8988T (cell line): ENCODE measurements around the gene SEMA4D.
"Not testable (repeated sequence)": the region's sequence is repeated elsewhere in the genome, so short reads cannot be mapped to it uniquely, and the experiment has no call there.

Source experiments
- DNase-seq: peaks from one replicate; pipeline ENCODE4 v3.0.0; 2011

SEMA4D gene

DNA sequence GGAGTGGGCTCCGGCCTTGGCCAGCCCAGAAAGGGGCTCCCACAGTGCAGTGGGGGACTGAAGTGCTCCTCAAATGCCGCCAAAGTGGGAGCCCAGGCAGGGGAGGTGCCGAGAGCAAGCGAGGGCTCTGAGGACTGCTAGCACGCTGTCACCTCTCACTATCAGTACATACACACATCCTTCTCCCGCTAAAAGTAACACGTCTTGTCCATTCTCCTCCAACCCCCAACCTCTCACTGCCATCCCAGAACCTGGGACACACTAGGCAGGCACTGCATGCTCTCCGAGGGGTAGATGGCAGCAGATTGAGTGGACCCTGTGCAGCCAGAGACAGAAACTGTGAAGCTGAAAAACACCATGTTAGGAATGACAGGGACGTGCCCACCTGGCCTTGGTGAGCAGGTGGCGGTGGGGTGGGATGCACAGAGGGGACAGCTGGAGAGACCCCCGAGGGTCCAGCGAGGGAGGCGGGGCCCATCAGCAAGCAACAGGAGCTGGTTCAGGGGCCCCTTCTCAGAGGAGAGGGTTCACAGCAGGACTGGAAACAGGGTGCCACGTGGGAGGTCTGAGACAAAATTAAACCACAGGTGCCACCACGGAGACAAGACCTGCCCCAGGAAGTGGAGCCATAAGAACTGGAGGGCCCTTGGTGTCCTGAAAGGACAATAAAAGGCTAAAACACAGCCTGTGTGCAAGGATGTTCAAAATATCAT, 16.9 kb downstream of the SEMA4D start:
- DNase-seq, result no peak

DNA sequence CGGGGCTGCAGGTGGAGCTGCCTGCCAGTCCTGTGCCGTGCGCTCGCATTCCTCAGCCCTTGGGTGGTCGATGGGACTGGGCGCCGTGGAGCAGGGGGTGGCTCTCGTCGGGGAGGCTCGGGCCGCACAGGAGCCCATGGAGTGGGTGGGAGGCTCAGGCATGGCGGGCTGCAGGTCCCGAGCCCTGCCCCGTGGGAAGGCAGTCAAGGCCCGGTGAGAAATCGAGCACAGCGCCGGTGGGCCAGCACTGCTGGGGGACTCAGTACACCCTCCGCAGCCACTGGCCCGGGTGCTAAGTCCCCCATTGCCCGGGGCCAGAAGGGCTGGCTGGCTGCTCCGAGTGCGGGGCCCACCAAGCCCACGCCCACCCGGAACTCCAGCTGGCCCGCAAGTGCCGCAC, 17.5 kb downstream of the SEMA4D start:
- DNase-seq, result not testable (repeated sequence)

DNA sequence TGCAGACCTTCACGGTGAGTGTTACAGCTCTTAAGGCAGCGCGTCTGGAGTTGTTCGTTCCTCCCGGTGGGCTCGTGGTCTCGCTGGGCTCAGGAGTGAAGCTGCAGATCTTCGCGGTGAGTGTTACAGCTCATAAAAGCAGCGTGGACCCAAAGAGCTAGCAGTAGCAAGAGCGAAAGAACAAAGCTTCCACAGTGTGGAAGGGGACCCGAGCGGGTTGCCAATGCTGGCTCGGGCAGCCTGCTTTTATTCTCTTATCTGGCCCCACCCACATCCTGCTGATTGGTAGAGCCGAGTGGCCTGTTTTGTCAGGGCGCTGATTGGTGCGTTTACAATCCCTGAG, 18.3 kb downstream of the SEMA4D start:
- DNase-seq, result not testable (repeated sequence)

DNA sequence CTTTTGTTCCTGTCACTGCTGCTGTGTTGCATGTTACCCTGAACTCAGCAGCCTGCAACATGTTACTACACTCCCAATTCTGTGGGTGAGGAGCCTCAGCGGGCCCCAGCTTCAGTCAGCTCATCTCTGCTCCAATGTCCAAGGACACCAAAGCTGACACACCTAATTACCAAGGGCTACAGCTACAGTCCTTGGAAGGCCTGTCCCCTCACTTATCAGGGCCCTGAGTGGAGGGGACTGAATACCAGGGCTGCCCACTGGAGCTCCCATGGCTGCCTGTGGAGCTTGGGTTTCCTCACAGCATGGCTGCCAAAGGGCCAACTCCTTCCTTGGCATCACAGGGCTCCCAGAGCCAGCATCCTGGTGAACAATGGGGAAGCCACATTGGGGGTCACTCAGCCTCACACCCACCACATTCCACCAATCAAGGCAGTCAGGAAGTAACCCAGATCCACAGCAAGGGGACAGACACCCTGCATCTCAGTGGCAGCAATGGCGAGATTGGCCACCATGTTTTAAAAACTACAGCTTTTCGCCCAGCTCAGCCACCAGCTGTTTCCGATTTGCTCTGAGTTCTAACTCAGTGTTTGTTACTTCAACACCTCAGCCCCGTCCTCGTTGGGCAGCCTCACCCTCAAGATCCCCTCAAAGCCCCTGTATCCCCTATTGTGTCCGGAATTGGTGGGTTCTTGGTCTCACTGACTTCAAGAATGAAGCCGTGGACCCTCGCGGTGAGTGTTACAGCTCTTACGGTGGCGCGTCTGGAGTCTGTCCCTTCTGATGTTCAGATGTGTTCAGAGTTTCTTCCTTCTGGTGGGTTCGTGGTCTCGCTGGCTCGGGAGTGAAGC, 18.9 kb downstream of the SEMA4D start:
- no peak for DNase-seq

DNA sequence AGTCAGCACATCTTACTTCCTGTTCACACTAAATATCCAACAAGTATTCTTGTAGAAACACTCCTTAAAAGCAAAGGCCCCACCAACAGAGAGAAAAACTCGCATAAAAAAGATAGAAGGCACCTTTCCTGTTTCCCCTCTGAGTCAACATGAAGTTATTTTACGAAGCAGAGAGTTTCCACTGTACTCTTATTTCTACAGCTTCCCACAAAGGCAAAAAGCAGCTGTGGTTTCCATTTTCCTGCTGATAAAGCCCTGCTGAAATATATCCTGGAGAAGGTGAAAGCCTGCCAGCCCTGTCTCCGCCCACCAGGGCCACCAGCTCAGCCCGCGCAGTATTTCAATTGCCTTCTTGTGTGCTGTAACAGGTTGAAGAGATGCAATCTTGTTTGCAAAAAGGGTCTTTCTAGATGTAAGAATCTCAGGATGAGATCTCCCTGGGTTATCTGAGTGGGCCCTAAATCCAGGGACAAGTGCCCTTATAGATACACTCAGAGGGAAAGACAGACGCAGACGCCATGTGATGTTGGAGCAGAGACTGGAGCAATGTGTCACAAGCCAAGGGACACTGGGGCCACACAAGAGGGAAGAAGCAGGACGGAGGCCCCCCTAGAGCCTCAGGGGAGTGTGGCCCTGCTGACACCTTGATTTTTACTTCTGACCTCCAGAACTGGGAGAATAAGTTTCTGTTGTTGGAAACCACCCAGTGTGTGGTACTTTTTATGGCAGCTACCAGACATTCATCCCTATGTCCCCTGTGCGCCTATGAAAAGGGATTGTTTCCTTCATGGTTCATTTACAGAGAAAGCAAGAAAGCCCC, 19.9 kb downstream of the SEMA4D start:
- peak; percentile 61 for DNase-seq

DNA sequence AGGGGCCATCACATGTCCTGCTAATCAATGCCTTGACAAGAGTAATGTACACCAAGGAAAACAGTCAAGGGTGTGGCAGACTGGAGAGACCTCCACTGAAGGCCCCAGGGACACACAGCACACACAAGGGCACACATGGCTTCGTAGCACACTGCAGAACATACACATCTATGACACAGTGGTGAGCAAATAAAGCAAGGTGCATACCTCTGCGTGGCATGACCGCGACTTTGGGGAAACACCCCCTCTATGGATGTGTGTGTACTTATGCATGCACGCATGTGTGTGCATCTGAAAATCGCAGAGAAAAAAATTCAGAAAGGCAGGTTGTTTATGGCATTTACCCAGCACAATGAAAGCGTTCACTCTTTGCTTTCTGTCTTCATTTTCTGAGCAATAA, 20.5 kb downstream of the SEMA4D start:
- DNase-seq, result no peak

DNA sequence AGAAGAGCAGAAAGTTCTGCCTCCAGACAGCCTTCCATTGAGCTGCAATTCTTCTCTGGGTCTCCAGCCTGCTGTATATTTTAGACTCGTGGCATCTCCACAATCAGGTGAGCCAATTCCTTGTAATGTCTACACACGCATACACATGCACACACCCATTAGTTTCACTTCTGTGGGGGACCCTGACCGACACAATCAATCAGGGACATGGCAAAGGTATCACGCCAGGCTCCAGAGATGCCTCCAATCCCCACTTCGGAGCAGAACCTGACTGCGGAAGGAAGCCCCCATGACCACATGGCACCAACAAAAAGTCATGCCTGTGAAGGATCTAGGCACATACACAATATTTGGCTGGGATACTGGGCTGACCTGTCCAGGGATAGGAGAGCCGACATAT, 21.4 kb downstream of the SEMA4D start:
- no peak for DNase-seq

DNA sequence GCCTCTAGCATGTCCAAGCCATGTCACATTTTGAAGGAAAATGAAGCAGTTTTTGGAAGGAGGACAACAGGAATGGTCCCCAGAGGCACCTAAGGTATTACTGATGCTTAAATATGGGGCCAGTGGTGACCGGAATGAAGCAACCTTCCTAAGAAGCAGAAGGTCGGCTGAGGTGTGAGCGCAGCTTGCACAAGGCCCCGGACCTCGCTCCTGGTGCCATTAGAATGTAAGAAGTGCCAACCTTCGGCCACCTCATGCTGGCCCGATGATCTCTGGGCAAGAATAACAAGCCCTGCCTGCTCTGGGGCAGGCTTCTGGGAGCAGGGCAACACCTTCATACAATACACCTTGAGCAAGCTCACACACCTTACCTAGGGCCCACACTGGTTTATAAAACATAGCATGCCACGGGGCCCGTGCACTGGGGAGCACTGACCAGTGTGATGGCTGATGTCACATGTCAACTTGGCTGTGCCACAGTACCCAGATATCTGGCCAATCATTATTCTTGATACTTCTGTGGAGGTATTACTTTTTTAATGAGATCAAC, 21.9 kb downstream of the SEMA4D start:
- DNase-seq, result no peak

DNA sequence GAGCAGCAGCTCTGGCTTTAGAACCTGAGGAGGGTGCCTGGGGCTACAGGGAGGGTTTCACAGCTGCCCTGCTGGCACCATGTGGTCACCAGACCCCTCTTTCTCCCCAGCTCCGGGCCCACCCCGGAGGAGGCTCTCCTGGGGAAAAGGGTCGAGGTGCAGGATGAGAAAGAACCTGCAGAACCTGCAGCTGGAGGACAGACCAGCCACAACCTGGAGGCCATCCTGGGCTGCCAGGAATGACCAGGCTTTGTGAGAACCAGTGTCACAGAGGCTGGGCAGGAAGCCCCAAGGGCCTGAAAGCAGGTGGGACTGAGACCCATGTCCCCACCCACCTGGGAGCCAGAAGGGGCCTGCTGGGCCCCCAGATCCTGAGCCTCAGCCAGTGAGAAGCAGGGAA, 23.0 kb downstream of the SEMA4D start:
- no peak for DNase-seq

DNA sequence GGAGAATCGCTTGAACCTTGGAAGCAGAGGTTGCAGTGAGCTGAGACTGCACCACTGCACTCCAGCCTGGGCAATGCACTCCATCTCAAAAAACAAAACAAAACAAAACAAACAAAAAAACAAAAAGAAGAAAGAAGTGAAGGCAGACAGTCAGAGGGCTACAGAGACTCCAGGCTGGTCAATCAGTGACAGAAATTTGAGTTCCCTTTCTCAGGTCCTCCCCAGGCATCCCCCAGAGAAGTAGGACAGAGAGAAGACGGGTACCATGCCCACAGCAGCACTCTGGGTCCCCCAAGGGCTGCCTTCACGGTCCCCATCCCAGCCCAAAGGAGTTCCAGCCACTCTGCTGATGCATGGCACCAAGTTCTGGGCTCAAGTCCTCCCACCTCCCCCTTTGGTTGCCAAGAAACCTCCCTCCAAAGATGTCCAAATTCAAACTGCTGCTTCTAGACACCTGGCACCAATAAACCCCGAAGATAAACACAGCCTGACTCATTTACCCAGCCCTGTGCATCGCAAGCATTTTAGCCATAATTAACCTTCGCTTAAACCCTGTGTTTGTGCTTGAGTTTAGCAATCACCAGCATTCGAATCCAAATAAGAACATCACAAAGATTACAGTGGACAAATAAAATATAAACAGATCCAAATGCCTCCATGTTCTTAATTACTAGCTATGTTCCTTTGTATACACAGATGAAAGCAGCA, 24.0 kb downstream of the SEMA4D start:
- DNase-seq, result no peak

DNA sequence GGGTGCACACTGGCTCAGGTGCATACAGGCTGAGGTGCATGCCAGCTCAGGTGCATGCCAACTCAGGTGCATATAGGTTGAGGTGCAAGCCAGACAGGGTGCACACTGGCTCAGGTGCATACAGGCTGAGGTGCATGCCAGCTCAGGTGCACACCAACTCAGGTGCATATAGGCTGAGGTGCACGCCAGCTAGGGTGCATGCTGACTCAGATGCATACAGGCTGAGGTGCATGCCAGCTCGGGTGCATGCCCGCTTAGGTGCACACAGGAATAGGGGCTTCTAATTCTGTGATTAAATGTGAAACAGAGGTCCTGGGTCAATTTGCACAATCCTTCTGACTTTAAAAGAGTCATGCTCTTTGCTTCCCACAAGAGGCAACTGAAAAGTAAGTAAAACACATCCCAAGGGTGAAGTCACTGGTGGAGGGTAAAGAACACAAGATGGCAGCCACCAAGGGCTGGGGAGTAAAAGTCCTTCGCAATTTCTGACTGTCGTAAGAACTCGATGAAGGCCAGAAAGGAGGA, 26.1 kb downstream of the SEMA4D start:
- DNase-seq, result not testable (repeated sequence)

DNA sequence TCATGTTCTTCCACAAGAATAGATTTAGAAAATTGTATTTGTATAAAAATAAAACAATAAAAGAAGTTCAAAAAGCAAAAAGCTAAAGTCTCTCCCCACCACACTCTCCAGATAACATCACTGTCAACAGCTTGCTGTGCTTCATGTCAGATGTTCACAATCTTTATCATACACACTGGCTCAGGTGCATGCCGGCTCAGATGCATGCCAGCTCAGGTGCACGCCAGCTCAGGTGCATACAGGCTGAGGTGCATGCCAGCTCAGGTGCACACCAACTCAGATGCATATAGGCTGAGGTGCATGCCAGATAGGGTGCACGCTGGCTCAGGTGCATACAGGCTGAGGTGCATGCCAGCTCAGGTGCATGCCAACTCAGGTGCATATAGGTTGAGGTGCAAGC, 26.5 kb downstream of the SEMA4D start:
- no peak for DNase-seq

DNA sequence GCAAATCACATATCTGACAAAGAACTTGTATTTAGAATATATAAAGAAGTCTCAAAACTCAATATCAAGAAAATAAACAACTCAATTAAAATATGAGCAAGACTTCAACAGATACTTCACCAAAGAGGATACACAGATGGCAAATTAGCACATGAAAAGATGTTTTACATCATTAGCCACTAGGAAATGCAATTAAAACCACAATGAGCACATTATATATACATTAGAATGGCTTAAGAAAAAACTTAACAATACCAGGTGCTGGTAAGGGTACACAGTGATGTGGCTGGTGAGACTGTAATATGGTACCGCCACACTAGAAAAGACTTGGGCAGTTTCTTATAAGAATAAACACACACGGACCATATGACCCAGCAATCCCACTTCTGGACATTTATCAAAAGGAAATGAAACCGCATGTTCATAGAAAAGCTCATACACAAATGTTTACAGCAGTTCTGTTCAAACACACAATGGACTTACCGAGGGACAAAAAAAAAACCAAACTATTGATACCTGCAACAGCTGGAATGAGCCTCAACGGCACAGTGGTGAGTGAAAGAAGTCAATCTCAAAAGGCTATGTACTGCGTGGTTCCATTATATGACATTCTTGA, 27.6 kb downstream of the SEMA4D start:
- no peak for DNase-seq

DNA sequence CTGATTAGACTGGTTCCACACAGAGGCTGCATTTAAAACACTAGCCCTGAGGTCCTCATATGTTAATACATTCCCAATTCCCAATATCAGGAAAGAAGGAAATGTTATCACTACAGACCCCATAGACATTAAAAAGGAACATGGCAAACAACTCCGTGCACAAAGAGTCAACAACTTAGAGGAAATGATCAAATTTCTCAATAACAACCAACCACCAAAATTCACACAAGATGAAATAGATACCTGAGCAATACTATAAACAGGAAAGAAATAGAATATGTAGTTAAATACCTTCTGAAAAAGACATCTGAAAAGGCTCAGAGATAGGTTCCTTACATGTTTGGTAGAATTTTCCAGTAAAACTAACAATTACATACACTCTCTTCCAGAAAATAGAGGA, 28.9 kb downstream of the SEMA4D start:
- no peak for DNase-seq

DNA sequence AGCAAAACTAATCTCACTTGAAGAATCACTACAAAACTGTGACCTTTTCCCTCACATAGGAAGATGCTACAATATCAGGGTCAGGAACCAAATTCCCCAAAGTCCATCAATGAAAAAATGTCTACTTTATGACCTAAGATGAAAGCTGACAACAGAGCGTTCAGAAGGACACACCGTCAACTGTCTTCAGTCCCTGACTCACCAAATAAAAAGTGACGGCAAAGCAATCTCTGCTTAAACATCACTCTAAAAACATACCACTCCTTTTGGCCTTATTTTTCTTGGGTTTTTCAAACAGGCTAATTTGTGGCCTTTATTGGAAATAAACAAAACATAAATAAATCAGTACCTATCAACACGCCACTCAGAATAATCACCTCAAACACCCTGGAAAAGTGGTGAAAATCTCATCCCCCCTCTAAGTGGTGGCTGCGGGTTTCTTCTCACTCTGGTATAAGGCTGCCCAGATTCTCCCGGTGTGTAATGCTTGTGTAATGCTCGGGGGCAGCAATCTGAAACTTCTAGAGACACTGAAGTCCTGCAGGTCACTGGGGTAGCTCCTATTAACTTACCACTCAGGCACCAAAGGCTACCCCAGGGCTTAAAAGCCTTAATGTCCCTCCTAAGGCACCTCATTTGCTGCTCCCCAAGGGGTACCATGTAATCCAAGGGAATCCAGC, 29.5 kb downstream of the SEMA4D start:
- no peak for DNase-seq

DNA sequence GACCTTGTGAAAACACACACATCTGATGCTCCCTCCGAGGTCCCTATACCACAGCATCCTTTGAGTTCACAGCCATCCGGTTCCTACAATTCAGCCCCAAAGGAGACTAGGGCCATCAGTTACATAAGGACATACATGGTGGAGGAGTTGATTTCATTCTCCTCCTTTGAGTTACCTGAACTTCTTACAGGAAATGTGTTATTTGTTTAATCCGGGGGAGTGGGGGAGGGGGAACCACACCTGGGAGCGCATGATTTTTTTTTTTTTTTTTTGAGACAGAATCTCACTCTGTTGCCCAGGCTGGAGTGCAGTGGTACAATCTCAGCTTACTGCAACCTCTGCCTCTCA, 30.7 kb downstream of the SEMA4D start:
- DNase-seq, result no peak

DNA sequence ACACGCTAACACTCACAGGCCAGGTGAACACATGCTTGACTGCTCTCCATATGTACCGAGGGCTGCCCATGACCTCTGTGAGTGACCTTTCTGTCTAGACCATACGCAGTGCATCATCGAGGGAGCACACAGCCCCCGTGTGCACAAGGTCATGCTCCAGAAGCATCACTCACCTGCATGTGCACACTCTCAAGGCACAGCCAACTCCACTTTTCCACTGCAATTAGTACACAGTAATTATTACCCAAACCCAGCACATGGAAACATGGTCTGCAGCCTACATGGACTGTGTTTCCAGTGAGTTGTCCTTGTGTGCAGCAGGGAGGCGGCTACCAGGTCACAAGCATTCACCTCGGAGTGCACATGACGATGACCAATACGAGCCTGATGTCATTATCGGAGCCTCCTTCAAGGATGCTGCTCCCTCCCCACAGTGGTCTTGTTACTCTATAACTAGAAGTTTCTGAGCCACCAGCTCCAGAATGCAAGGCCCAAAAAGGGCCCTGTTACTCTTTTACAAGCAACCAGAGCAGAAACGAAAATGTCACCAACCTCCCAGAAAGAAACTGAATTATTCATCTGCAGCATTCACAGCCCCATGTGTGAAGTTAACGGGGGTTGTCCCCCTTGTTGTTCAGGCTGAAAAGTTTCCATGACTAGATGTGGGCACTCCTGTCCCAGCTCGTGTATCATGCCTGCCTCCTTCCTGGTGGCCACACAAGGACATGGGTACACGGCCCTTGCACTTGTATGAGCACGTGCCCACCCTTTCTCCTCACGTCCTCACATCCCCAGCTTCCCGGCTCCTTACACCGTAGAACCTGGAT, 31.2 kb downstream of the SEMA4D start:
- no peak for DNase-seq

DNA sequence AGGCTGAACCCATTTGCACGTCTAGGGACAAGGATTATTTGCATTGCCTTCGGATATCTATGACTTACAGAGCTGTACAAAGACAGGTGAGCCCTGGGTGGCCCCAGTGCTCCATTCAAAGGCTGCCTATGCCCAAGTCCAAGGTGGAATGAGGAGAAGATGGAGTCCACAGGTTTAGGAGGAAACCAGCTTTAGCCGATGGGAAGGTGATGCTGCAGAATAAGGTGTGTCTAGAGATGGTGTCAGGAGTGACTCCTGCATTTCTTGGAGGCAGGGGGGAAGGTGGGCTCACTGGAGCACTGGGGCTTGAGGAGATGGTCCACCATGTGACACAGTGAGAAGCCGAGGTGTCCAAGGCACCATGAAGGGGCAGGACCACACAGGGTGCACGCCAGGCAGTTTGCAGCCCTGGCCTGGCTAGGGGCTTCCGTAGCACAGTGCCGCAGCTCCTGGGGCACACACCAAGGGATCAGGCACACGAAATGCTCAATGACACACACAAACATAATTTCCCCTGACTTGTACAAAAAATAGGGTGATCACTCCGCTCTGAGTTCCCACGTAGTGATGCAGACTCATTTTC, 32.1 kb downstream of the SEMA4D start:
- no peak for DNase-seq

DNA sequence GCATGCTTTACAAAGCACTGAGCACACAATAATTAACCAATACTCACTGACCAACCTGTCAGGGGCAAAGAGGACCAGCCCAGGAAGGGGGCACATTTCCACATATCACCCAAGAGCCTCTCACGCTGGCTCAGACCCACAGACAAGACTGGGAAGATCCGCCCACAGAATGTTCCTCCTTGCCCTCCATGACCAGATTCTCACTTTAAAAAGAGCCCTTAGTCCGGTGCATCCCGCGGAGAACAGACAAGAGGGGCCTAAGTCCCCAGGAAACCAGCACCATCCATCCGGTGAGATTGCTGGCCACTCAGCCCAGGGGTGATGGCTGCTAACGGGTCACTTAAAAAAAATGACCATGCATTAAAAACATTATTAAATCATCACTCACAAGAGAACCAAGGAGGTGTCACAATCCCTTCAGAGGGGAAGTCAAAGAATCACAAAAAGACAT, 32.9 kb downstream of the SEMA4D start:
- DNase-seq, result no peak

DNA sequence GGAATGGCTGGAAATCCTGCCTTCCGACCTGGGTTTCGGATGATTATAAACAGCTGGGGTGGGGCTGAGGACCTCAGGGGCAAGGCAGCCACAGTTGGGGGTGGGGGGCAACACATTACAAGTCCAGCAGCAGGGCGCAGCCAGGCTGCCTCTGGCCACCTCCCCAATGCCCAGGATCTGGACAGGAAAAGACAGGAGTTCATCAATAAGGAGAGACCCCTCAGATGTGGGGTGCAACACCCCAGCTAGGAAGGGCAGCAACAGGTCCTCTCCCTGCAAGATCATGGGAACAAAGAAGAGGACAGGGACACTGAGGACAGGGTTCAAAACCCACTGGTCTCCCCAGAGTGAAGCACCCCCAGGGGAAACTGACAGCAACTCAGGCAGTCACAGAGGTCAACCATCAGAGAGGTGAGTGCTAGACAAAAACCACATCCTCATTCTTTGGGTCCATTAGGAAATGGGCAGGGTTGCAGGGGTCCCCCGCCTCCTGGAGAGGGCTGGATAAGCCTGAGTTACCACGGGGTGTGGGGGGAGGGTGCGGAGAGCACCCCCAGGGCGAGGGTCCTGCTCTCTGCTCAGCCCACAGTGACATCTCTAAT, 33.5 kb downstream of the SEMA4D start:
- no peak for DNase-seq
